ENCODE results near the gene CFDP1. TPM values are rescaled to one million over a fixed set of nuclear protein-coding genes. Genes with fewer than 3 reads are reported as not detected.

Gene CFDP1
- total RNA-seq, 1 donor, result 41.3 TPM

GRCh38 chr16:75254359-75254837 lies 178.9 kb downstream of the CFDP1 start:
- peak overlapping the region; percentile 87 for H3K27ac ChIP-seq (ENCODE audit: low read depth, low read length)
- no peaks in the 10 kb centered on the region for H3K36me3 ChIP-seq (ENCODE audit: insufficient read depth, low read length)
- DNase-seq (ENCODE audit: insufficient read length, low spot score, missing footprints), result peak; percentile 98
- H3K4me3 ChIP-seq (ENCODE audit: insufficient read depth, low read length), result peak overlapping the region; percentile 1
- TF ChIP-seq CTCF (IDR thresholded peaks at IDR 0.05; ENCODE audit: extremely low read depth, low read depth, low read length), result no peak
- H3K79me2 ChIP-seq (ENCODE audit: insufficient read depth, low read length), result peaks cover 95% of the 10 kb centered on the region
- H3K9me3 ChIP-seq (ENCODE audit: low read depth, low read length), result no peaks in the 10 kb centered on the region
- H2AFZ ChIP-seq (ENCODE audit: low read length), result no peak overlapping the region
- peak overlapping the region; percentile 69 for H3K4me2 ChIP-seq (ENCODE audit: insufficient read depth, low read length)
- peaks cover 71% of the 10 kb centered on the region for H3K4me1 ChIP-seq (ENCODE audit: insufficient read depth, low read length)
- peaks cover 83% of the 10 kb centered on the region for H4K20me1 ChIP-seq (ENCODE audit: insufficient read depth, low read length)
- no peaks in the 10 kb centered on the region for H3K27me3 ChIP-seq (ENCODE audit: insufficient read depth, low read length)

- H4K20me1 ChIP-seq (ENCODE audit: insufficient read depth, low read length), result peaks cover 83% of the 10 kb centered on the region
- H3K79me2 ChIP-seq (ENCODE audit: insufficient read depth, low read length), result peaks cover 95% of the 10 kb centered on the region
- no peak overlapping the region for H2AFZ ChIP-seq (ENCODE audit: low read length)
- peak overlapping the region; percentile 44 for H3K4me3 ChIP-seq (ENCODE audit: insufficient read depth, low read length)
- peaks cover 4% of the 10 kb centered on the region for H3K36me3 ChIP-seq (ENCODE audit: insufficient read depth, low read length)
- TF ChIP-seq CTCF (IDR thresholded peaks at IDR 0.05; ENCODE audit: extremely low read depth, low read depth, low read length), result no peak
- H3K27ac ChIP-seq (ENCODE audit: low read depth, low read length), result peak overlapping the region; percentile 87
- DNase-seq (ENCODE audit: insufficient read length, low spot score, missing footprints), result peak; percentile 98
- no peaks in the 10 kb centered on the region for H3K27me3 ChIP-seq (ENCODE audit: insufficient read depth, low read length)
- H3K4me2 ChIP-seq (ENCODE audit: insufficient read depth, low read length), result peak overlapping the region; percentile 69
- H3K9me3 ChIP-seq (ENCODE audit: low read depth, low read length), result no peaks in the 10 kb centered on the region
- peaks cover 83% of the 10 kb centered on the region for H3K4me1 ChIP-seq (ENCODE audit: insufficient read depth, low read length)
Observed at GRCh38 chr16:75252946-75253911, 180.1 kb downstream of the CFDP1 start.

GRCh38 chr16:75252049-75252864 lies 181.0 kb downstream of the CFDP1 start:
- Histone ChIP-seq H3K27ac (ENCODE audit: low read depth, low read length) (peak overlapping the region; percentile 87), H3K4me2 (ENCODE audit: insufficient read depth, low read length) (peak overlapping the region; percentile 69), H3K4me3 (ENCODE audit: insufficient read depth, low read length) (peak overlapping the region; percentile 45), H3K36me3 (ENCODE audit: insufficient read depth, low read length) (peaks cover 7% of the 10 kb centered on the region), H3K9me3 (ENCODE audit: low read depth, low read length) (no peaks in the 10 kb centered on the region), H2AFZ (ENCODE audit: low read length) (no peak overlapping the region), H3K27me3 (ENCODE audit: insufficient read depth, low read length) (no peaks in the 10 kb centered on the region), H3K79me2 (ENCODE audit: insufficient read depth, low read length) (peaks cover 95% of the 10 kb centered on the region), H4K20me1 (ENCODE audit: insufficient read depth, low read length) (peaks cover 83% of the 10 kb centered on the region), H3K4me1 (ENCODE audit: insufficient read depth, low read length) (peaks cover 84% of the 10 kb centered on the region)
- peak; percentile 94 for DNase-seq (ENCODE audit: insufficient read length, low spot score, missing footprints)
- no peak for TF ChIP-seq CTCF (IDR thresholded peaks at IDR 0.05; ENCODE audit: extremely low read depth, low read depth, low read length)

Measured in osteoblast (primary cell).